NB4 (cell line): Measurements from ENCODE around the gene STK24.
A peak's percentile ranks its signal among the peaks of the same experiment; 100 is the strongest.

Experiments
- DNase-seq: peaks from one replicate; pipeline ENCODE4 v3.0.0; 2010; ENCODE audit warnings: low read depth
- H3K4me3 ChIP-seq: one replicate; pipeline ENCODE4 v1.5.1; 2011; ENCODE audit warnings: mild to moderate bottlenecking, low read depth, low read length, moderate library complexity
- CTCF ChIP-seq: IDR thresholded peaks from one replicate; pipeline ENCODE4 v1.5.1; 2012; ENCODE audit warnings: low read depth, low read length
- MAX ChIP-seq: IDR thresholded peaks from 2 replicates; pipeline ENCODE4 v1.6.1; 2011; ENCODE audit warnings: low read depth, low read length
- MYC ChIP-seq: IDR thresholded peaks from 2 replicates; pipeline ENCODE4 v1.6.1; 2011; ENCODE audit warnings: low read depth, low read length
- POLR2A ChIP-seq: IDR thresholded peaks from 2 replicates; pipeline ENCODE4 v1.6.1; 2011; ENCODE audit warnings: mild to moderate bottlenecking; ENCODE audit not compliant: insufficient read length; ENCODE audit errors: extremely low read depth

Gene STK24

GRCh38 chr13:98468929-98469328 lies 108.0 kb downstream of the STK24 start:
- TF ChIP-seq MYC (no peak), MAX (no peak), POLR2A (no peak), CTCF (no peak)
- no peak overlapping the region for H3K4me3 ChIP-seq
- DNase-seq = no peak

GRCh38 chr13:98468361-98468760 lies 108.5 kb downstream of the STK24 start:
- TF ChIP-seq CTCF (no peak), MYC (no peak), MAX (no peak)
- no peak for DNase-seq
- no peak overlapping the region for H3K4me3 ChIP-seq

- TF ChIP-seq CTCF (no peak), MAX (no peak), MYC (no peak), POLR2A (no peak)
- H3K4me3 ChIP-seq = no peak overlapping the region
- DNase-seq = no peak
Measured at GRCh38 chr13:98467263-98467985, 109.5 kb downstream of the STK24 start.

GRCh38 chr13:98466634-98467236 lies 110.2 kb downstream of the STK24 start:
- no peak overlapping the region for H3K4me3 ChIP-seq
- no peak for TF ChIP-seq MYC
- no peak for TF ChIP-seq POLR2A
- no peak for TF ChIP-seq MAX
- peak; percentile 66 for TF ChIP-seq CTCF
- DNase-seq = peak; percentile 45

GRCh38 chr13:98462946-98463345 lies 114.0 kb downstream of the STK24 start:
- no peak for TF ChIP-seq POLR2A
- TF ChIP-seq MYC = no peak
- TF ChIP-seq MAX = no peak
- TF ChIP-seq CTCF = no peak
- no peak overlapping the region for H3K4me3 ChIP-seq
- DNase-seq = no peak
